ENCODE data around the gene ITPR2.

- TF ChIP-seq CTCF (conservative IDR thresholded peaks at IDR 0.05; ENCODE audit: low read depth, low read length) (no peak), EZH2 (IDR thresholded peaks at IDR 0.05; ENCODE audit: low read length, unreplicated experiment) (no peak), EZH2phosphoT487 (IDR thresholded peaks at IDR 0.05; ENCODE audit: borderline replicate concordance, low read length) (no peak)
These were observed 398.0 kb downstream of the ITPR2 start for GRCh38 chr12:26435069-26435404.

Measured in PC-3 (cell line).